Fibroblast of villous mesenchyme (primary cell): ENCODE measurements around the gene AURKAIP1. TPM values are rescaled to one million over a fixed set of nuclear protein-coding genes. Genes with fewer than 3 reads are reported as not detected.

Source experiments
- DNase-seq: peaks from one replicate; pipeline ENCODE4 v3.0.0-alpha.2; 2010; ENCODE audit warnings: low read depth
- H3K4me3 ChIP-seq: 2 replicates; pipeline ENCODE4 v1.5.1; 2011; ENCODE audit warnings: low read depth, mild to moderate bottlenecking, low read length
- CTCF ChIP-seq: IDR thresholded peaks from 2 replicates; pipeline ENCODE4 v1.5.1; 2012; ENCODE audit warnings: low read depth, mild to moderate bottlenecking, low read length; ENCODE audit not compliant: insufficient read depth
- total RNA-seq: library from RNA; depleted of rRNA; stranded (reverse); fragments of >200 nt; gene quantifications from 2 replicates; pipeline ENCODE4 v1.2.3, GENCODE V29; 2012

AURKAIP1 gene
- total RNA-seq, 1 donor, result 94.1 TPM

GRCh38 chr1:1377540-1378205 is 2.7 kb upstream of the AURKAIP1 start:
- DNase-seq, result no peak
- TF ChIP-seq CTCF, result no peak
- H3K4me3 ChIP-seq, result no peak overlapping the region

GRCh38 chr1:1376551-1377226 is 1.7 kb upstream of the AURKAIP1 start:
- no peak for TF ChIP-seq CTCF
- DNase-seq, result no peak
- H3K4me3 ChIP-seq, result no peak overlapping the region

GRCh38 chr1:1374589-1374928 is 448 bp downstream of the AURKAIP1 start:
- no peak for DNase-seq
- TF ChIP-seq CTCF, result no peak
- peak overlapping the region; percentile 80 for H3K4me3 ChIP-seq

GRCh38 chr1:1373815-1374588 is 1.0 kb downstream of the AURKAIP1 start:
- DNase-seq, result no peak
- TF ChIP-seq CTCF, result no peak
- peak overlapping the region; percentile 80 for H3K4me3 ChIP-seq

- TF ChIP-seq CTCF, result no peak
- H3K4me3 ChIP-seq, result peak overlapping the region; percentile 80
- DNase-seq, result no peak
Observed at GRCh38 chr1:1373051-1373814, 1.8 kb downstream of the AURKAIP1 start.
